ENCODE measurements around the gene SCN4B.

DNA sequence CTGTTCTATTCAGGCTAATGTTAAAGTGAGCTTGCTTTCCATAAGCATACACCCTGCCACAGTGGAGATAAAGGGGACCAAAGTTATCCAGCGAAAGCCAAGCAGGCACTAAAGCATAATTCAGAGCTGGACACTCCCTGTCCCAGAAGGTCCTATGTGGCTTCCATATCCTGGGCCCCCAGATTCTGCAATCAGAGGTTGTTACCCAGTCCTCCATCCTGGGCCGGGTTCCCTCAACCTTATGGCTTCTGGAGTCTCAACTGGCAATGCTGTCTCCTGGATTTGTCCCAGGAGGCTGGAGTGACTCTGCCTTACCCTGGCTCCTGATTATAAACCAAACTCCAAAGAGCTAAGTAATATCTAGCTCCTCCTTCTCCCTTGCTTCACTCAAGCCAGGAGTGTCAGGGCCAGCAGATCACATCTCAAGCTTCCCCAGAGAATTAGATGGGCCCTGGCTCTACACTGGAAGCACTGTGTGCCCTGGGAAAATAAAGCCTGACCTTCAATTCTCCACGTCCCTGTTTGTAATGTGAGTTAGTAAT, 51.9 kb downstream of the SCN4B start:
- TF ChIP-seq, protein P1, sequence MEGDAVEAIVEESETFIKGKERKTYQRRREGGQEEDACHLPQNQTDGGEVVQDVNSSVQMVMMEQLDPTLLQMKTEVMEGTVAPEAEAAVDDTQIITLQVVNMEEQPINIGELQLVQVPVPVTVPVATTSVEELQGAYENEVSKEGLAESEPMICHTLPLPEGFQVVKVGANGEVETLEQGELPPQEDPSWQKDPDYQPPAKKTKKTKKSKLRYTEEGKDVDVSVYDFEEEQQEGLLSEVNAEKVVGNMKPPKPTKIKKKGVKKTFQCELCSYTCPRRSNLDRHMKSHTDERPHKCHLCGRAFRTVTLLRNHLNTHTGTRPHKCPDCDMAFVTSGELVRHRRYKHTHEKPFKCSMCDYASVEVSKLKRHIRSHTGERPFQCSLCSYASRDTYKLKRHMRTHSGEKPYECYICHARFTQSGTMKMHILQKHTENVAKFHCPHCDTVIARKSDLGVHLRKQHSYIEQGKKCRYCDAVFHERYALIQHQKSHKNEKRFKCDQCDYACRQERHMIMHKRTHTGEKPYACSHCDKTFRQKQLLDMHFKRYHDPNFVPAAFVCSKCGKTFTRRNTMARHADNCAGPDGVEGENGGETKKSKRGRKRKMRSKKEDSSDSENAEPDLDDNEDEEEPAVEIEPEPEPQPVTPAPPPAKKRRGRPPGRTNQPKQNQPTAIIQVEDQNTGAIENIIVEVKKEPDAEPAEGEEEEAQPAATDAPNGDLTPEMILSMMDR (optimal IDR thresholded peaks at IDR 0.05 in 1 of 3, IDR thresholded peaks at IDR 0.05 in 1 of 3, conservative IDR thresholded peaks at IDR 0.05 in 1 of 3; ENCODE audit: extremely low read depth in 1 of 3, insufficient read depth in 2 of 3, low read length in 3 of 3) = no peak
- TF ChIP-seq EZH2 (IDR thresholded peaks at IDR 0.05; ENCODE audit: low read length) = no peak
